Measurements from ENCODE around the gene ADGRG3.

DNA sequence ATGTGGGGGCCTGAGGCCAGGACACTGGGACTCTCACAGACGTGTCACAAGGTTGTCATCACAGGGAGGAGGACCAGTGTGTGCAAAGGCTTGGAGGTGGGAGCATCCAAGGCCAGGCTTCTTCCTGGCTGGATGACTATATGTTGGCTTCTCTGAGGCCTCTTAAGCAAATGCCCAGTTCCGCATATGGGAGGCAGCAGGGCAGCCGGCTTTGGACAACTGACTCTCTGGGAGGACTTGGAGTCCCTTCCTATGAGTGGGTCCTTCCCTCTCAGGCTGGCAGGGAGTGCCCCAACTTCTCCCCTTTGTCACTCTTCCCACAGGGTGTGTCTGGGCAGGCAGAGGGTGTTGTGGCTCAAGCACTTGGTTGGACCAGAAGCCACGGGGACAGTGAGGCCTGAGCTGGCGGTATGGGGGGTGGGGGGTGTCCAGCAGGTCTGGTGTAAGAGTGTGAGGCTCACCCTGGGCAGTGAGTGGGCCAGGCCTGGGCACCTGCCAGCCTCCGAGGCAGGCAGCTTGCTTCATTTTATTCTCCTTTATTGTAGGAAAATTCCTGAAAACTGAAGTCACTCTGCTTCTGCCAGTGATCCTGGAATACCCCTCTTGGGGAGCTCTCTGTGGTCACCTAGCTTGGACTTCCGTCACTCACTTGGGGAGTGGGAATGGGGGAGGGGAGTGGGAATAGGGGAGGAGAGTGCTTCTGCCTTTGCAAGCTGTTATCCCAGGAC is 24.8 kb upstream of the ADGRG3 start:
- TF ChIP-seq, protein P1, sequence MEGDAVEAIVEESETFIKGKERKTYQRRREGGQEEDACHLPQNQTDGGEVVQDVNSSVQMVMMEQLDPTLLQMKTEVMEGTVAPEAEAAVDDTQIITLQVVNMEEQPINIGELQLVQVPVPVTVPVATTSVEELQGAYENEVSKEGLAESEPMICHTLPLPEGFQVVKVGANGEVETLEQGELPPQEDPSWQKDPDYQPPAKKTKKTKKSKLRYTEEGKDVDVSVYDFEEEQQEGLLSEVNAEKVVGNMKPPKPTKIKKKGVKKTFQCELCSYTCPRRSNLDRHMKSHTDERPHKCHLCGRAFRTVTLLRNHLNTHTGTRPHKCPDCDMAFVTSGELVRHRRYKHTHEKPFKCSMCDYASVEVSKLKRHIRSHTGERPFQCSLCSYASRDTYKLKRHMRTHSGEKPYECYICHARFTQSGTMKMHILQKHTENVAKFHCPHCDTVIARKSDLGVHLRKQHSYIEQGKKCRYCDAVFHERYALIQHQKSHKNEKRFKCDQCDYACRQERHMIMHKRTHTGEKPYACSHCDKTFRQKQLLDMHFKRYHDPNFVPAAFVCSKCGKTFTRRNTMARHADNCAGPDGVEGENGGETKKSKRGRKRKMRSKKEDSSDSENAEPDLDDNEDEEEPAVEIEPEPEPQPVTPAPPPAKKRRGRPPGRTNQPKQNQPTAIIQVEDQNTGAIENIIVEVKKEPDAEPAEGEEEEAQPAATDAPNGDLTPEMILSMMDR (IDR thresholded peaks at IDR 0.05; ENCODE audit: insufficient read depth, low read length) = no peak
- TF ChIP-seq REST (IDR thresholded peaks at IDR 0.05; ENCODE audit: insufficient replicate concordance, low read depth) (no peak), POLR2AphosphoS5 (IDR thresholded peaks at IDR 0.05; ENCODE audit: low read depth) (no peak), GABPA (IDR thresholded peaks at IDR 0.05; ENCODE audit: low read depth) (no peak)
